GM12801 (cell line): Measurements from ENCODE around the gene SPACA7.

Experiments
- CTCF ChIP-seq: IDR thresholded peaks from one replicate; pipeline ENCODE4 v1.5.1; 2011; ENCODE audit warnings: control low read depth; ENCODE audit not compliant: insufficient read length; ENCODE audit errors: extremely low read depth

The SPACA7 gene

GRCh38 chr13:112376050-112376681, at the start of gene SPACA7:
Gene SPACA7, plus strand, starts transcription at chr13:112376355. Its CDS starts 31 bp downstream, at chr13:112376386.
- TF ChIP-seq CTCF = no peak

GRCh38 chr13:112326821-112327370, 49.3 kb upstream of the SPACA7 start:
- TF ChIP-seq CTCF = no peak

GRCh38 chr13:112328936-112329335, 47.2 kb upstream of the SPACA7 start:
- TF ChIP-seq CTCF = no peak

GRCh38 chr13:112329376-112329775, 46.8 kb upstream of the SPACA7 start:
- no peak for TF ChIP-seq CTCF

- no peak for TF ChIP-seq CTCF
These were observed 46.1 kb upstream of the SPACA7 start for GRCh38 chr13:112330066-112330465.

- no peak for TF ChIP-seq CTCF
These were observed 45.4 kb upstream of the SPACA7 start for GRCh38 chr13:112330479-112331381.

GRCh38 chr13:112331675-112332074, 44.5 kb upstream of the SPACA7 start:
- TF ChIP-seq CTCF = no peak
